Vagina (tissue), 2 donors: ENCODE results near the gene VAMP2. TPM values are rescaled to one million over a fixed set of nuclear protein-coding genes. Genes with fewer than 3 reads are reported as not detected.

ENCODE experiments used
- DNase-seq, 2 donors: peaks; one replicate each; pipeline ENCODE4 v3.0.0-alpha.2; 2017; ENCODE audit errors: extremely low spot score in 2 of 2
- H3K27ac ChIP-seq: fragments of 200-600 bp; sonication (generic); one replicate; pipeline ENCODE4 v1.5.1; 2019
- H3K27me3 ChIP-seq: fragments of 200-600 bp; sonication (generic); one replicate; pipeline ENCODE4 v1.5.1; 2019
- H3K36me3 ChIP-seq, 2 donors: fragments of 200-600 bp; sonication (generic); one replicate each; pipeline ENCODE4 v1.5.1; 2017 to 2019
- H3K4me1 ChIP-seq: fragments of 200-600 bp; sonication (generic); one replicate; pipeline ENCODE4 v1.5.1; 2019
- H3K4me3 ChIP-seq, 2 donors: fragments of 200-600 bp; sonication (generic); 1 replicate in 1 of 2; 2 replicates in 1 of 2; pipeline ENCODE4 v1.5.1; 2016 to 2019
- H3K9me3 ChIP-seq: fragments of 200-600 bp; sonication (generic); one replicate; pipeline ENCODE4 v1.5.1; 2019
- POLR2A ChIP-seq, 2 donors: fragments of 450-650 bp; IDR thresholded peaks; one replicate each; pipeline ENCODE4 v1.6.1; 2017; ENCODE audit warnings: antibody characterized with exemption in 2 of 2, mild to moderate bottlenecking in 2 of 2, moderate library complexity in 2 of 2
- POLR2AphosphoS5 ChIP-seq, 2 donors: sonication (generic); formaldehyde crosslinking; IDR thresholded peaks; one replicate each; pipeline ENCODE4 v1.9.0; 2017; ENCODE audit warnings: antibody characterized with exemption in 2 of 2, mild to moderate bottlenecking in 2 of 2, low read depth in 1 of 2; ENCODE audit not compliant: insufficient read depth in 1 of 2
- intact Hi-C: fragments of 100-400 bp; cut with DNase I; formaldehyde crosslinking; loops from one replicate; pipeline ENCODE4 v1.15.1; 2023
- total RNA-seq: library from RNA; depleted of rRNA; stranded (reverse); fragments of >200 nt; gene quantifications from one replicate; pipeline ENCODE4 v1.2.3, GENCODE V29; 2016
- TF ChIP-seq, protein P1 (sequence below), 3 experiments: fragments of 450-650 bp in 2 of 3; fragments of 200-600 bp in 1 of 3; sonication (generic) in 1 of 3; IDR thresholded peaks; one replicate each; pipeline ENCODE4 v1.5.1; 2017 to 2019; ENCODE audit warnings: antibody characterized with exemption in 3 of 3, mild to moderate bottlenecking in 2 of 3, moderate library complexity in 2 of 3

Gene VAMP2
- total RNA-seq, 1 donor from 2014 or later: 35.6 TPM

- intact Hi-C loops: no loop called here
- DNase-seq: no peak
- TF ChIP-seq, protein P1, sequence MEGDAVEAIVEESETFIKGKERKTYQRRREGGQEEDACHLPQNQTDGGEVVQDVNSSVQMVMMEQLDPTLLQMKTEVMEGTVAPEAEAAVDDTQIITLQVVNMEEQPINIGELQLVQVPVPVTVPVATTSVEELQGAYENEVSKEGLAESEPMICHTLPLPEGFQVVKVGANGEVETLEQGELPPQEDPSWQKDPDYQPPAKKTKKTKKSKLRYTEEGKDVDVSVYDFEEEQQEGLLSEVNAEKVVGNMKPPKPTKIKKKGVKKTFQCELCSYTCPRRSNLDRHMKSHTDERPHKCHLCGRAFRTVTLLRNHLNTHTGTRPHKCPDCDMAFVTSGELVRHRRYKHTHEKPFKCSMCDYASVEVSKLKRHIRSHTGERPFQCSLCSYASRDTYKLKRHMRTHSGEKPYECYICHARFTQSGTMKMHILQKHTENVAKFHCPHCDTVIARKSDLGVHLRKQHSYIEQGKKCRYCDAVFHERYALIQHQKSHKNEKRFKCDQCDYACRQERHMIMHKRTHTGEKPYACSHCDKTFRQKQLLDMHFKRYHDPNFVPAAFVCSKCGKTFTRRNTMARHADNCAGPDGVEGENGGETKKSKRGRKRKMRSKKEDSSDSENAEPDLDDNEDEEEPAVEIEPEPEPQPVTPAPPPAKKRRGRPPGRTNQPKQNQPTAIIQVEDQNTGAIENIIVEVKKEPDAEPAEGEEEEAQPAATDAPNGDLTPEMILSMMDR (IDR thresholded peaks at IDR 0.05): peak in 1 of 3 experiments; percentile 5
- TF ChIP-seq POLR2A (IDR thresholded peaks at IDR 0.05) (no peak), POLR2AphosphoS5 (IDR thresholded peaks at IDR 0.05; ENCODE audit: insufficient read depth in 1 of 2, low read depth in 1 of 2) (no peak)
- H3K4me3 ChIP-seq: no peak overlapping the region
- H3K4me1 ChIP-seq: peaks cover 52% of the 10 kb centered on the region
- no peaks in the 10 kb centered on the region for H3K27me3 ChIP-seq
- no peaks in the 10 kb centered on the region for H3K9me3 ChIP-seq
- peaks cover 0 to 5% of the 10 kb centered on the region in 2 donors for H3K36me3 ChIP-seq
- peak overlapping the region; percentile 100 for H3K27ac ChIP-seq
Measured at GRCh38 chr17:8159032-8159400, 3.7 kb downstream of the VAMP2 start.

DNA sequence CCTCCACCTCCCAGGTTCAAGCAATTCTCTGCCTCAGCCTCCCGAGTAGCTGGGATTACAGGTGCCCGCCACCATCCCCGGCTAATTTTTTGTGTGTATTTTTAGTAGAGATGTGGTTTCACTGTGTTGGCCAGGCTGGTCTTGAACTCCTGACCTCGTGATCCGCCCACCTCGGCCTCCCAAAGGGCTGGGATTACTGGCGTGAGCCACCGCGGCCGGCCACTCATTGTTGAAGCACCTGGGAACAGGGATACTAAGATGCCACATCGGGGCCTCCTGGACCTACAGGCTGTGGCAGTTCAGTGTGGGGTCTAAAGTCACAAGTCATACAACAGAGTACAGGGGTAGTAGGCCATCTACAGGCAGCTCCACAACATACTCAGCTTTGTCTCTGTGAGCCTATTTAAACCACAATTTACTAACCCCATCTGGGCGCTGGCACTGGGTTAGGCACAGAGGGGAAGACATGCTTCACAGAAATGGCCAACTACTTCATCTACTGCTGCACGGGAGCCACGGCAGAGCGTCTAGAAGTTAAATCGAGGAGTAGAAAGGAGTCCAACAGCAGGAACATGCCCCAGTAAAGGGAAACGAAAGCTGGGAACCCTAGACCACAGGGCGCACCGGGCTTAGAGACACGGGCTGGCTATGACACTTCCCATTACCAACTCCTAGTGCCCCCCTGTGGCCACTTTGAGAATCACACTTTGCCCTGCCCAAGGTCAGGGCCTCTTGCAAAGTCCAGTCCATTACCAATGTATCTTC, 4.3 kb downstream of the VAMP2 start:
- peak overlapping the region; percentile 100 for H3K27ac ChIP-seq
- DNase-seq: peak in 1 of 2 donors; percentile 95
- no peaks in the 10 kb centered on the region for H3K27me3 ChIP-seq
- TF ChIP-seq POLR2A (IDR thresholded peaks at IDR 0.05) (no peak), POLR2AphosphoS5 (IDR thresholded peaks at IDR 0.05; ENCODE audit: insufficient read depth in 1 of 2, low read depth in 1 of 2) (peak; percentile 18 to 77)
- TF ChIP-seq, protein P1 (IDR thresholded peaks at IDR 0.05): peak; percentile 57 to 95 (median 80)
- intact Hi-C loops: no loop called here
- H3K9me3 ChIP-seq: no peaks in the 10 kb centered on the region
- peaks cover 0 to 5% of the 10 kb centered on the region in 2 donors for H3K36me3 ChIP-seq
- peaks cover 52% of the 10 kb centered on the region for H3K4me1 ChIP-seq
- H3K4me3 ChIP-seq: no peak overlapping the region

GRCh38 chr17:8156246-8156992, 6.3 kb downstream of the VAMP2 start:
- H3K27ac ChIP-seq: peak overlapping the region; percentile 100
- intact Hi-C loops: no loop called here
- peaks cover 49% of the 10 kb centered on the region for H3K4me1 ChIP-seq
- TF ChIP-seq POLR2AphosphoS5 (IDR thresholded peaks at IDR 0.05; ENCODE audit: insufficient read depth in 1 of 2, low read depth in 1 of 2) (peak; percentile 99), POLR2A (IDR thresholded peaks at IDR 0.05) (peak; percentile 82 to 100)
- TF ChIP-seq, protein P1 (IDR thresholded peaks at IDR 0.05): no peak
- no peaks in the 10 kb centered on the region for H3K9me3 ChIP-seq
- DNase-seq: peak; percentile 100
- no peaks in the 10 kb centered on the region for H3K27me3 ChIP-seq
- H3K4me3 ChIP-seq: peak overlapping the region; percentile 84 to 98
- peaks cover 0 to 5% of the 10 kb centered on the region in 2 donors for H3K36me3 ChIP-seq

DNA sequence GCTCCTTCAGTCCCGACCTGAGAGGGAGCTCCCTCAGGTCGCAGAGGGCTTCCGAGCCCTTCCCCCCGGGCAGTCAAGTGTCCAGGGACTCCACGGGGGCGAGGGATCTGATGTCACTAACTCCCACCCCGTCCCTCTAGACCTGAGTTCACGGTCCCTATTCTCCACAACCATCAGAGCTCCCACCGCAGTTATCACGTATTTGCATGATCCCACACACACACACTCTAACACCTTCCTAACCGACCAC, 6.8 kb downstream of the VAMP2 start:
- intact Hi-C loops: no loop called here
- Histone ChIP-seq H3K36me3 (peaks cover 0 to 5% of the 10 kb centered on the region in 2 donors), H3K4me3 (peak overlapping the region; percentile 84 to 98), H3K27me3 (no peaks in the 10 kb centered on the region), H3K27ac (peak overlapping the region; percentile 100), H3K4me1 (peaks cover 45% of the 10 kb centered on the region), H3K9me3 (no peaks in the 10 kb centered on the region)
- no peak for TF ChIP-seq POLR2AphosphoS5 (IDR thresholded peaks at IDR 0.05; ENCODE audit: insufficient read depth in 1 of 2, low read depth in 1 of 2)
- TF ChIP-seq, protein P1 (IDR thresholded peaks at IDR 0.05): no peak
- no peak for TF ChIP-seq POLR2A (IDR thresholded peaks at IDR 0.05)
- no peak for DNase-seq
